PC-9 (cell line): ENCODE data around the gene GPT2. TPM values are rescaled to one million over a fixed set of nuclear protein-coding genes. Genes with fewer than 3 reads are reported as not detected.

Source experiments
- BruUV-seq: library from RNA; stranded (reverse); fragments of 400-500 nt; replicated peaks from 2 replicates; lab custom pipeline; 2021; lab: Mats Ljungman, UMichigan
- CTCF ChIA-PET: fragments of 300-600 bp; sonication (Branson Sonifier 250); formaldehyde crosslinking; loops from one replicate; lab custom pipeline; 2022; ENCODE audit warnings: antibody characterized with exemption; lab: Charles Lee
- POLR2A ChIA-PET: fragments of 300-600 bp; sonication (Branson Sonifier 250); formaldehyde crosslinking; loops from one replicate; lab custom pipeline; 2022; ENCODE audit warnings: antibody characterized with exemption; ENCODE audit not compliant: unreplicated experiment; lab: Charles Lee
- DNase-seq, 2 experiments: peaks; one replicate each; pipeline versions ENCODE4 v3.0.0 to v3.0.0-alpha.2; 2015 to 2022; ENCODE audit warnings: mixed read lengths in 1 of 2
- H2AFZ ChIP-seq: fragments of 200-600 bp; sonication (generic); 2 replicates; pipeline ENCODE4 v1.8.1; 2017; ENCODE audit warnings: antibody characterized with exemption
- H3F3A ChIP-seq: fragments of 200-600 bp; sonication (generic); 2 replicates; pipeline ENCODE4 v1.8.1; 2017; ENCODE audit warnings: antibody characterized with exemption, mild to moderate bottlenecking, low read depth; ENCODE audit not compliant: insufficient read depth
- H3K27ac ChIP-seq: fragments of 200-600 bp; sonication (generic); 2 replicates; pipeline ENCODE4 v1.6.1; 2016; ENCODE audit warnings: mixed run types
- H3K27me3 ChIP-seq: fragments of 200-600 bp; sonication (generic); 2 replicates; pipeline ENCODE4 v1.6.1; 2016; ENCODE audit warnings: low read depth, mixed run types; ENCODE audit not compliant: insufficient read depth
- H3K36me3 ChIP-seq: fragments of 200-600 bp; sonication (generic); 2 replicates; pipeline ENCODE4 v1.6.1; 2016; ENCODE audit warnings: low read depth, mixed run types
- H3K4me1 ChIP-seq: fragments of 200-600 bp; sonication (generic); replicated peaks from 2 replicates; pipeline ENCODE4 v1.6.1; 2016; ENCODE audit warnings: mixed run types; ENCODE audit not compliant: insufficient read depth
- H3K4me2 ChIP-seq: fragments of 200-600 bp; sonication (generic); 2 replicates; pipeline ENCODE4 v1.6.1; 2017; ENCODE audit warnings: mixed run types
- H3K4me3 ChIP-seq: fragments of 200-600 bp; sonication (generic); 2 replicates; pipeline ENCODE4 v1.6.1; 2016; ENCODE audit warnings: mixed run types
- H3K79me2 ChIP-seq: fragments of 200-600 bp; sonication (generic); 2 replicates; pipeline ENCODE4 v1.6.1; 2017; ENCODE audit warnings: low read depth, mixed run types
- H3K9me2 ChIP-seq: fragments of 200-600 bp; sonication (generic); 2 replicates; pipeline ENCODE4 v1.8.1; 2017; ENCODE audit warnings: mild to moderate bottlenecking; ENCODE audit not compliant: insufficient read depth
- H3K9me3 ChIP-seq: fragments of 200-600 bp; sonication (generic); 2 replicates; pipeline ENCODE4 v1.8.1; 2016; ENCODE audit warnings: low read depth; ENCODE audit not compliant: insufficient read depth
- H4K20me1 ChIP-seq: fragments of 200-600 bp; sonication (generic); 2 replicates; pipeline ENCODE4 v1.8.1; 2017; ENCODE audit not compliant: insufficient read depth
- CTCF ChIP-seq: fragments of 200-600 bp; sonication (generic); conservative IDR thresholded peaks from 2 replicates; pipeline ENCODE4 v1.6.1; 2017; ENCODE audit warnings: mixed run types, antibody characterized with exemption, mild to moderate bottlenecking, moderate library complexity
- EZH2 ChIP-seq: fragments of 200-600 bp; sonication (generic); IDR thresholded peaks from 2 replicates; pipeline ENCODE4 v1.8.0; 2017; ENCODE audit warnings: antibody characterized with exemption, low read depth
- intact Hi-C: fragments of 100-400 bp; cut with micrococcal nuclease; formaldehyde crosslinking; loops from one replicate; pipeline ENCODE4 v1.10.0; 2022; ENCODE audit not compliant: unreplicated experiment
- total RNA-seq: library from RNA; stranded (reverse); gene quantifications from 2 replicates; pipeline ENCODE4 v1.2.3, GENCODE V29; 2021

Gene GPT2
- total RNA-seq, 1 experiment from 2014 or later, result 67.2 TPM

GRCh38 chr16:46889245-46889941, 5.2 kb downstream of the GPT2 start:
- CTCF ChIA-PET, result no interaction called here
- no peaks in the 10 kb centered on the region for H3K9me2 ChIP-seq
- H3K36me3 ChIP-seq, result peaks cover 15% of the 10 kb centered on the region; the same call in 1 of the 2 replicates
- peaks cover 88% of the 10 kb centered on the region for H4K20me1 ChIP-seq
- intact Hi-C loops, result no loop called here
- no peaks in the 10 kb centered on the region for H3K9me3 ChIP-seq
- no peak overlapping the region for H3K4me3 ChIP-seq
- TF ChIP-seq CTCF, result no peak
- no peak for TF ChIP-seq EZH2
- peaks cover 4% of the 10 kb centered on the region; the same call in 1 of the 2 replicates for H3F3A ChIP-seq
- POLR2A ChIA-PET, result no interaction called here
- no peak for DNase-seq
- peaks cover 81% of the 10 kb centered on the region for H3K79me2 ChIP-seq
- no peaks in the 10 kb centered on the region for H3K27me3 ChIP-seq
- no peak overlapping the region for H2AFZ ChIP-seq
- 0 out of 2 replicates have a peak overlapping the region, but pooled peaks have one; percentile 4 for H3K4me2 ChIP-seq
- H3K4me1 ChIP-seq, result peaks cover 23% of the 10 kb centered on the region; the same call in 1 of the 2 replicates
- no peak overlapping the region for H3K27ac ChIP-seq
- no TSS peak for BruUV-seq

- H3K4me2 ChIP-seq, result 0 out of 2 replicates have a peak overlapping the region, but pooled peaks have one; percentile 4
- no peak overlapping the region for H3K27ac ChIP-seq
- intact Hi-C loops, result no loop called here
- no TSS peak for BruUV-seq
- no peak for TF ChIP-seq CTCF
- TF ChIP-seq EZH2, result no peak
- peaks cover 23% of the 10 kb centered on the region; the same call in 1 of the 2 replicates for H3K4me1 ChIP-seq
- H4K20me1 ChIP-seq, result peaks cover 93% of the 10 kb centered on the region
- H3K36me3 ChIP-seq, result peaks cover 15% of the 10 kb centered on the region; the same call in 1 of the 2 replicates
- H2AFZ ChIP-seq, result no peak overlapping the region
- H3K79me2 ChIP-seq, result peaks cover 79% of the 10 kb centered on the region
- POLR2A ChIA-PET, result no interaction called here
- no peaks in the 10 kb centered on the region for H3K9me3 ChIP-seq
- no peaks in the 10 kb centered on the region for H3K9me2 ChIP-seq
- DNase-seq, result no peak
- no peaks in the 10 kb centered on the region for H3K27me3 ChIP-seq
- H3K4me3 ChIP-seq, result no peak overlapping the region
- peaks cover 5% of the 10 kb centered on the region; the same call in 1 of the 2 replicates for H3F3A ChIP-seq
- CTCF ChIA-PET, result no interaction called here
Observed at GRCh38 chr16:46889942-46890300, 5.8 kb downstream of the GPT2 start.

- Histone ChIP-seq H3K27ac (no peak overlapping the region), H3K79me2 (peaks cover 69% of the 10 kb centered on the region), H4K20me1 (peaks cover 96% of the 10 kb centered on the region), H3K27me3 (no peaks in the 10 kb centered on the region), H3F3A (peaks cover 8% of the 10 kb centered on the region; the same call in 1 of the 2 replicates), H3K9me2 (no peaks in the 10 kb centered on the region), H3K9me3 (no peaks in the 10 kb centered on the region), H2AFZ (no peak overlapping the region), H3K4me2 (no peak overlapping the region), H3K36me3 (peaks cover 16% of the 10 kb centered on the region; the same call in 1 of the 2 replicates), H3K4me3 (no peak overlapping the region), H3K4me1 (peaks cover 16% of the 10 kb centered on the region)
- CTCF ChIA-PET, result no interaction called here
- POLR2A ChIA-PET, result interaction anchor here (0.7 kb wide), 1 partner anchor 9 kb away, joined by 23 read pairs; no protein-coding TSS in a partner anchor
- no peak for TF ChIP-seq CTCF
- TF ChIP-seq EZH2, result no peak
- no peak for DNase-seq
- intact Hi-C loops, result no loop called here
- BruUV-seq, result no TSS peak
Observed at GRCh38 chr16:46891910-46892309, 7.7 kb downstream of the GPT2 start.
